Measurements from ENCODE around the gene CCDC61. TPM values are rescaled to one million over a fixed set of nuclear protein-coding genes. Genes with fewer than 3 reads are reported as not detected.

CCDC61 gene
- polyA plus RNA-seq, 3 donors from 2014 or later: 5.7 to 9.8 (median 6.1) TPM

DNA sequence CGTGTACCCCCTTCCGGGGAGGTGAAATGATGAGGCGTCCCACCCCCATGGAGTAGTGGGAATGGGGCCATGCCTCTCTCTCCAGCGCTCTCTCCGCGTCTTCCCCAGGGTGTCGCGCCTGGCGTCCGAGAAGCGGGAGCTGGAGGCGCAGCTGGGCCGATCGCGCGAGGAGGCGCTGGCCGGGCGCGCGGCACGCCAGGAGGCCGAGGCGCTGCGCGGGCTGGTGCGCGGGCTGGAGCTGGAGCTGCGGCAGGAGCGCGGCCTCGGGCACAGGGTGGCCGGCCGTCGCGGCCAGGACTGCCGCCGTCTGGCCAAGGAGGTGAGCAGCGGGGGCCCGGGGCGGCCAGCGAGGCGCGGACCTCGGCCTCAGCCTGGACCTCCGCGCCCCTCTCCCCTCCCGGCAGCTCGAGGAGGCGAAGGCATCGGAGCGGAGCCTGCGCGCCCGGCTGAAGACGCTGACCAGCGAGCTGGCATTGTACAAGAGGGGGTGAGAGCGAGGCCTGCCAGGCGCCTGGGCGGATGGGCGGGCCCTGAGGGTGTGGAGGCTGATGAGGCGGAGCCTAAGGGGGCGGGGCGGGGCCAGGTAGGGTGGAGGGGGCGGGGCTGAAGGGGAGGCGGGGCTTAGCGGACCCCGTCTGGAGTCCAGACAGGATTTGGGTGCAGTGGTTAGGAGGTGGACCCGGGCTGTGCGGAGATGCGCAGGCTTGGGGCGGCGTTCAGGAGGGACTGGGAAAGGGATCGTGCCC is 19.8 kb downstream of the CCDC61 start:
- peaks cover 16 to 25% of the 10 kb centered on the region in 2 donors for H3K4me1 Mint-ChIP-seq
- DNase-seq: peak; percentile 47 to 53 (median 52)
- peaks cover 4 to 11% (median 4%) of the 10 kb centered on the region in 3 donors for H3K27me3 Mint-ChIP-seq (ENCODE audit: low read depth in 3 of 3)
- peaks cover 0 to 5% (median 4%) of the 10 kb centered on the region in 3 donors for H3K36me3 Mint-ChIP-seq
- H3K27ac Mint-ChIP-seq: peak overlapping the region in 3 of 6 donors; percentile 6 to 72 (median 38)
- H3K4me3 Mint-ChIP-seq: peak overlapping the region; percentile 75 to 85 (median 81)
- H3K9me3 Mint-ChIP-seq: no peaks in the 10 kb centered on the region

GRCh38 chr19:46015687-46016425 is 20.6 kb downstream of the CCDC61 start:
- peak; percentile 38 to 39 (median 39) for DNase-seq
- Mint-ChIP-seq H3K27ac (peak overlapping the region in 5 of 6 donors; percentile 48 to 80 (median 53)), H3K36me3 (peaks cover 0 to 4% (median 2%) of the 10 kb centered on the region in 3 donors), H3K27me3 (ENCODE audit: low read depth in 3 of 3) (peaks cover 4 to 8% (median 4%) of the 10 kb centered on the region in 3 donors), H3K4me3 (peak overlapping the region; percentile 88 to 95 (median 90)), H3K9me3 (no peaks in the 10 kb centered on the region), H3K4me1 (peaks cover 16 to 25% of the 10 kb centered on the region in 2 donors)

DNA sequence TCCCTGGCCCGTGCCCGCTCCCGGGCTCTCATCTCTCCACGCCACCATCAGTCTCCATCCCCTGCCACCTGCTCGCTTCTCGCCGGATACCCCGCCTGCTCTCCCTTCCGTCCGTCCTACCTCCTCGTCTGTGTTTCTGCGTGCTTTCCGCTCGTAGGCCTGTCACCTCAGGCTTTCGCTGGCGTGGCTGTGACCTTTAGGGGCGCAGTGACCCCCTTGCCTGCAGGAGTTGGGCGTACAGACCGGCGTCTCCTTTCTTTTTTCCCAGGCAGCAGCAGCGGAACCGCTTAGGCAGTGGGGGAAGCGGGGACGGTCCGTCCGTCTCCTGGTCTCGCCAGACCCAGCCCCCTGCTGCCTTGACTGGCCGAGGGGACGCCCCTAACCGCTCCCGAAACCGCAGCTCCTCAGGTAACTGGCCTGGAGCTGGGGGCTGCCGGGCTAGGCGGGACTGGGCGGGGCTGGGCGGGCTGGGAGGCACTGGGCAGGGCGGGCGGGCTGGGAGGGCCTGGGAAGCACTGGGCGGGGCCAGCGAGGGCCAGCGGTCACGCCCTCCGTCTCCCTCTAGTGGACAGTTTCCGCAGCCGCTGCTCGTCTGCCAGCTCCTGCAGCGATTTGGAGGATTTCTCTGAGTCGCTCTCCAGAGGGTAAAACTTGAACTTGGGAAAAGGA is 21.3 kb downstream of the CCDC61 start:
- peak; percentile 72 to 79 (median 78) for DNase-seq
- peaks cover 4 to 6% (median 6%) of the 10 kb centered on the region in 3 donors for H3K27me3 Mint-ChIP-seq (ENCODE audit: low read depth in 3 of 3)
- peaks cover 16 to 25% of the 10 kb centered on the region in 2 donors for H3K4me1 Mint-ChIP-seq
- H3K36me3 Mint-ChIP-seq: peaks cover 0 to 4% (median 0%) of the 10 kb centered on the region in 3 donors
- H3K27ac Mint-ChIP-seq: peak overlapping the region in 5 of 6 donors; percentile 49 to 82 (median 69)
- peak overlapping the region; percentile 88 to 95 (median 90) for H3K4me3 Mint-ChIP-seq
- H3K9me3 Mint-ChIP-seq: no peaks in the 10 kb centered on the region

DNA sequence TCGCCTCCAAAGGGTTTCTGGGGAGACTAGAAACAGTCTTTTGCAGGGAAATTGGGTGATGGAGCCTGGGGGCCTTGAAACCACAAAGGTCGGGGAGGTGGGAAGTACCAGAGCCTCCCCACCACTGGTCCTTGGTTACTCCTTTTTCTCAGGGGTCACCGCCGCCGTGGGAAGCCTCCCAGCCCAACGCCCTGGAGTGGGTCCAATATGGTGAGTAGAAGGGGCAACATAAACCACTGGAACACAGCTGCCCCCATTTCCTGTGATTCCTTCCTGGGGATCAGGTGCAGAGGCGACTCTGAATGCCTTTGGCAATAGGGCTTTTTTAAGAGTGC is 21.8 kb downstream of the CCDC61 start:
- Mint-ChIP-seq H3K27me3 (ENCODE audit: low read depth in 3 of 3) (peaks cover 4 to 6% (median 6%) of the 10 kb centered on the region in 3 donors), H3K4me1 (peaks cover 16 to 25% of the 10 kb centered on the region in 2 donors), H3K9me3 (no peaks in the 10 kb centered on the region), H3K27ac (peak overlapping the region in 1 of 6 donors; percentile 35), H3K36me3 (peaks cover 0 to 4% (median 0%) of the 10 kb centered on the region in 3 donors), H3K4me3 (peak overlapping the region; percentile 51 to 93 (median 89))
- DNase-seq: peak in 1 of 3 donors; percentile 16

- H3K4me3 Mint-ChIP-seq: peak overlapping the region in 1 of 5 donors; percentile 89
- peaks cover 16 to 25% of the 10 kb centered on the region in 2 donors for H3K4me1 Mint-ChIP-seq
- peaks cover 0 to 4% (median 0%) of the 10 kb centered on the region in 3 donors for H3K36me3 Mint-ChIP-seq
- DNase-seq: no peak
- no peaks in the 10 kb centered on the region for H3K9me3 Mint-ChIP-seq
- no peak overlapping the region for H3K27ac Mint-ChIP-seq
- peaks cover 4 to 10% (median 9%) of the 10 kb centered on the region in 3 donors for H3K27me3 Mint-ChIP-seq (ENCODE audit: low read depth in 3 of 3)
These were observed 22.8 kb downstream of the CCDC61 start for GRCh38 chr19:46017874-46018675.

GRCh38 chr19:46018729-46019251 is 23.5 kb downstream of the CCDC61 start:
- Mint-ChIP-seq H3K9me3 (no peaks in the 10 kb centered on the region), H3K36me3 (peaks cover 0 to 4% (median 0%) of the 10 kb centered on the region in 3 donors), H3K4me3 (no peak overlapping the region), H3K4me1 (peaks cover 16 to 25% of the 10 kb centered on the region in 2 donors), H3K27me3 (ENCODE audit: low read depth in 3 of 3) (peaks cover 7 to 11% (median 10%) of the 10 kb centered on the region in 3 donors), H3K27ac (no peak overlapping the region)
- DNase-seq: no peak

- no peak for DNase-seq
- peaks cover 7 to 12% (median 10%) of the 10 kb centered on the region in 3 donors for H3K27me3 Mint-ChIP-seq (ENCODE audit: low read depth in 3 of 3)
- no peak overlapping the region for H3K27ac Mint-ChIP-seq
- no peaks in the 10 kb centered on the region for H3K9me3 Mint-ChIP-seq
- H3K4me3 Mint-ChIP-seq: no peak overlapping the region
- H3K36me3 Mint-ChIP-seq: peaks cover 0 to 4% (median 0%) of the 10 kb centered on the region in 3 donors
- peaks cover 15 to 23% of the 10 kb centered on the region in 2 donors for H3K4me1 Mint-ChIP-seq
These were observed 24.0 kb downstream of the CCDC61 start for GRCh38 chr19:46019270-46019669.

GRCh38 chr19:46020819-46021125 is 25.5 kb downstream of the CCDC61 start:
- peaks cover 8 to 22% (median 12%) of the 10 kb centered on the region in 3 donors for H3K27me3 Mint-ChIP-seq (ENCODE audit: low read depth in 3 of 3)
- H3K9me3 Mint-ChIP-seq: no peaks in the 10 kb centered on the region
- H3K36me3 Mint-ChIP-seq: peaks cover 0 to 4% (median 0%) of the 10 kb centered on the region in 3 donors
- H3K4me3 Mint-ChIP-seq: no peak overlapping the region
- H3K4me1 Mint-ChIP-seq: peaks cover 6 to 19% of the 10 kb centered on the region in 2 donors
- DNase-seq: no peak
- H3K27ac Mint-ChIP-seq: no peak overlapping the region

DNA sequence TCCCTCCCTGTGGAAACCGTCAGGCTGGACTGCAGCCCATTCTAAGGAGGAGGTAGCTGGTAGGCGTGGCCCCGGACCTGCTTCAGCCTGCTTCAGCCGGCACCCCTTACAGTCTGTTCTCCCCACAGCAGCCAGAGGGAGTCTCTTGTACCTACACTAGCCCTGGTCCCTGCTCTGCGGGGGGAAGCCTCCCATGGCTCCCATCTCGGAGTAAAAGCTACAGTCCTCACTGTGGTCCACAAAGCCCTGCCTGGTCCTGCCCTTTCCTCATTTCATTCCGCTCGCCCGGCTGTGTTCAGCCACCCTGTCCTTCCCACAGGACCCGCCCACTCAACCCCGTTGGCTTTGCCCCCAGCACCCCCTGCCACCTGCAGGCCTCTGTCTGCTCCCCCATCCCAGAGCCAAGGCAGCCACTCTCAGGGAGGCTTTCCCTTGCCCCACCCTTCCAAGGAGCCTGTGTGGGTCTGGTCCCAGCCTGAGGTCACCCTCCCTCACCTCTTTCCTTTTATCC is 26.3 kb downstream of the CCDC61 start:
- peaks cover 0 to 4% (median 0%) of the 10 kb centered on the region in 3 donors for H3K36me3 Mint-ChIP-seq
- H3K4me1 Mint-ChIP-seq: peaks cover 8 to 19% of the 10 kb centered on the region in 2 donors
- peak overlapping the region in 1 of 6 donors; percentile 49 for H3K27ac Mint-ChIP-seq
- H3K9me3 Mint-ChIP-seq: no peaks in the 10 kb centered on the region
- peaks cover 9 to 23% (median 11%) of the 10 kb centered on the region in 3 donors for H3K27me3 Mint-ChIP-seq (ENCODE audit: low read depth in 3 of 3)
- DNase-seq: no peak
- no peak overlapping the region for H3K4me3 Mint-ChIP-seq

DNA sequence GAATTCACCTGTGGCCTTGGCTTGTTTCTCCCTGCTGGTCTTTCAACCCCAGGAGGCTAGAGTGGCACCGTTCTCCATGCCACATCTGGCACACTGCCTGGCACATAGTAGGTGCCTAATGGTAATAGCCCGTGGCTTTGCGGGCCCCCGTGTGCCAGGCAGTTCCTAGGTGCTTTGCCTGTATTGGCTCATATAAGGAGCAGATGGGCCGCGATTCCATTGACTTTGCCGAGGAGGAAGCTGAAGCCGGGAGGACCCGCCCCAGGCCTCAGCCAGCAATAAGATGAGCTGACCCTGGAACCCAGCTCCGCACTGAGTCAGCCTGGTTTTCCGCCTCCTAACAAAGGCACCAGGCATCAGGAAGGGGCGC is 26.8 kb downstream of the CCDC61 start:
- H3K27me3 Mint-ChIP-seq (ENCODE audit: low read depth in 3 of 3): peaks cover 8 to 27% (median 14%) of the 10 kb centered on the region in 3 donors
- no peak for DNase-seq
- peaks cover 0 to 4% (median 0%) of the 10 kb centered on the region in 3 donors for H3K36me3 Mint-ChIP-seq
- H3K9me3 Mint-ChIP-seq: no peaks in the 10 kb centered on the region
- H3K4me3 Mint-ChIP-seq: no peak overlapping the region
- H3K4me1 Mint-ChIP-seq: peaks cover 6 to 19% of the 10 kb centered on the region in 2 donors
- peak overlapping the region in 1 of 6 donors; percentile 49 for H3K27ac Mint-ChIP-seq

GRCh38 chr19:46022431-46023310 is 27.4 kb downstream of the CCDC61 start, which contains the start of gene PGLYRP1:
PGLYRP1 (minus strand) TSS chr19:46023053; CDS start chr19:46023021, 32 bp downstream.
- Mint-ChIP-seq H3K9me3 (no peaks in the 10 kb centered on the region), H3K36me3 (peaks cover 0 to 4% (median 0%) of the 10 kb centered on the region in 3 donors), H3K27me3 (ENCODE audit: low read depth in 3 of 3) (peaks cover 8 to 27% (median 14%) of the 10 kb centered on the region in 3 donors), H3K27ac (peak within 1 kb of the TSS in 1 of 6 donors; percentile 49), H3K4me1 (peaks cover 5 to 18% of the 10 kb centered on the region in 2 donors), H3K4me3 (no peak within 1 kb of the TSS)
- no peak for DNase-seq

All from immature natural killer cell (primary cell).